ENCODE results near the gene KCNRG.
A peak's percentile ranks its signal among the peaks of the same experiment; 100 is the strongest.

Gene KCNRG, protein sequence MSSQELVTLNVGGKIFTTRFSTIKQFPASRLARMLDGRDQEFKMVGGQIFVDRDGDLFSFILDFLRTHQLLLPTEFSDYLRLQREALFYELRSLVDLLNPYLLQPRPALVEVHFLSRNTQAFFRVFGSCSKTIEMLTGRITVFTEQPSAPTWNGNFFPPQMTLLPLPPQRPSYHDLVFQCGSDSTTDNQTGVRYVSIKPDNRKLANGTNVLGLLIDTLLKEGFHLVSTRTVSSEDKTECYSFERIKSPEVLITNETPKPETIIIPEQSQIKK

GRCh38 chr13:50015258-50015657 lies at the start of gene KCNRG:
TSS of gene KCNRG (plus strand) at chr13:50015444. CDS start at chr13:50015494, 50 bp downstream.
- H3K27ac ChIP-seq = no peak within 1 kb of the TSS
- POLR2A ChIA-PET (ENCODE audit: low non-redundant PET) = interaction anchor here (0.6 kb wide), 1 partner anchor 656 kb away, joined by 4 read pairs; no protein-coding TSS in a partner anchor
- CTCF ChIA-PET = interaction anchor here (0.6 to 1.0 kb wide), 2 partner anchors 24 to 43 kb away, joined by 3 read pairs; no protein-coding TSS in a partner anchor
- no peak for DNase-seq (ENCODE audit: low spot score)
- TF ChIP-seq, protein P1, sequence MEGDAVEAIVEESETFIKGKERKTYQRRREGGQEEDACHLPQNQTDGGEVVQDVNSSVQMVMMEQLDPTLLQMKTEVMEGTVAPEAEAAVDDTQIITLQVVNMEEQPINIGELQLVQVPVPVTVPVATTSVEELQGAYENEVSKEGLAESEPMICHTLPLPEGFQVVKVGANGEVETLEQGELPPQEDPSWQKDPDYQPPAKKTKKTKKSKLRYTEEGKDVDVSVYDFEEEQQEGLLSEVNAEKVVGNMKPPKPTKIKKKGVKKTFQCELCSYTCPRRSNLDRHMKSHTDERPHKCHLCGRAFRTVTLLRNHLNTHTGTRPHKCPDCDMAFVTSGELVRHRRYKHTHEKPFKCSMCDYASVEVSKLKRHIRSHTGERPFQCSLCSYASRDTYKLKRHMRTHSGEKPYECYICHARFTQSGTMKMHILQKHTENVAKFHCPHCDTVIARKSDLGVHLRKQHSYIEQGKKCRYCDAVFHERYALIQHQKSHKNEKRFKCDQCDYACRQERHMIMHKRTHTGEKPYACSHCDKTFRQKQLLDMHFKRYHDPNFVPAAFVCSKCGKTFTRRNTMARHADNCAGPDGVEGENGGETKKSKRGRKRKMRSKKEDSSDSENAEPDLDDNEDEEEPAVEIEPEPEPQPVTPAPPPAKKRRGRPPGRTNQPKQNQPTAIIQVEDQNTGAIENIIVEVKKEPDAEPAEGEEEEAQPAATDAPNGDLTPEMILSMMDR (conservative IDR thresholded peaks at IDR 0.05; ENCODE audit: low read depth) = no peak

DNA sequence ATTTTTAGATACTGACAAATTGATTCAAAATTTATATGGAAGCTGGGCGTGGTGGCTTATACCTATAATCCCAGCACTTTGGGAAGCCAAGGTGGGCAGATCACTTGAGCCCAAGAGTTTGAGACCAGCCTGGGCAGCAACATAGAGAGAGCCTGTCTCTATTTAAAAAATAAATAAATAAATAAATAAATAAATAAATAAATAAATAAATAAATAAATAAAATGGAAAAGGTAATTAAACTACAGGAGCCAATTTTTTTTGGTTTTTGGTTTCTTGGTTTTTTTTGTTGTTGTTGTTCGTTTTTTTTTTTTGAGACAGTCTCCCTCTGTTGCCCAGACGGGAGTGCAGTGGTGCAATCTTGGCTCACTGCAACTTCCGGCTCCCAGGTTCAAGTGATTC lies 47.8 kb upstream of the KCNRG start:
- no peak overlapping the region for H3K27ac ChIP-seq
- no peak for DNase-seq (ENCODE audit: low spot score)
- TF ChIP-seq, protein P1 (conservative IDR thresholded peaks at IDR 0.05; ENCODE audit: low read depth) = no peak
- CTCF ChIA-PET = no interaction called here
- POLR2A ChIA-PET (ENCODE audit: low non-redundant PET) = no interaction called here

GRCh38 chr13:49972709-49973108 lies 42.5 kb upstream of the KCNRG start:
- TF ChIP-seq, protein P1 (conservative IDR thresholded peaks at IDR 0.05; ENCODE audit: low read depth) = no peak
- no peak for DNase-seq (ENCODE audit: low spot score)
- CTCF ChIA-PET = interaction anchor here (0.5 to 0.9 kb wide), 3 partner anchors 25 to 828 kb away, joined by 3 to 6 read pairs (median 3); no protein-coding TSS in a partner anchor
- POLR2A ChIA-PET (ENCODE audit: low non-redundant PET) = no interaction called here
- no peak overlapping the region for H3K27ac ChIP-seq

GRCh38 chr13:49975826-49976225 lies 39.4 kb upstream of the KCNRG start:
- TF ChIP-seq, protein P1 (conservative IDR thresholded peaks at IDR 0.05; ENCODE audit: low read depth) = no peak
- ChIA-PET POLR2A (ENCODE audit: low non-redundant PET) (no interaction called here), CTCF (interaction anchor here (0.5 to 1.6 kb wide), 4 partner anchors 14 to 1007 kb away, joined by 3 to 11 read pairs (median 3); partner anchors contain the start of gene TRIM13)
- no peak overlapping the region for H3K27ac ChIP-seq
- no peak for DNase-seq (ENCODE audit: low spot score)

DNA sequence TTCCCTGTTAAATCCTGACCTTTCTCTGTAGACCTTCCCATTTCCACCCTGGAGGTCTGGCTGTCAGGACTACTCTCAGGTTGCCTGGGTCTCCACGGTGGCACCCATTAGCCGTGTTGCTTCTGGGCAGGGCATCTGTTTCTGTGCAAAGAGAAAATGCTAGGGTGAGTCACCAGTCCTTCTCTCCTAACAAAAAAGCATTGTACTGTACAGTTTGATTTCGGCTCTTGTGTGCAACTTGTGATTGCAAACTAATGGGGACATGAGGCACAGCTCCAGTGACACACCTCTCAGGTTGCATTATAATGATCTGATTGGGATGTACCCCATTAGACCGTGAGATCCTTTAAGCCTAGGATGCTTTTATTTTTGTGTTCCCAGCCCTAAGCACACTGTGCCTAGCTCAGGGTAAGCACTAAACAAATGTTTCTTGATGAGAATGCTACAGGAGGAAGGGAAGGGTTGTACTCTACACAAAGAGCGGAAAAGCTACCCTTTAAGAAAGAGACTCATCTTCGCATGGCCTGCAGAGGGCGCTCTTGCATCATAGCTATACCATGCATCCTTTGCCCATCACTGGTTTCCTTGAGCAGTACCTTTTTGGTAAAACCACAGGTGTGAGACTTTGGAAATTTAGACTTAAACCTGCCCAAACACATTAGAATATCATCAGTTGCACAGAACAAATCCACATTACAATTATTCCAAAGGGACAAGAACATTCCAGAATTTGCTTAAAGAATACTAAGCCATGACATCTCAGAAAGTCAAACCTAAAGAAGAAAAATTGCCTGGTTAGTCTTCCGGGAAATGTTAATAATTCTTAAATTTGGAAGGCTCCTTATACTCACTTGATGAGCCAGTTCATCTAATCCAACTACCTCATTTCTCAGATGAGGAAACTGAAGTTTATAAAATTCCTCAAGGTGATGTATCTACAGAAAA lies 38.7 kb upstream of the KCNRG start:
- DNase-seq (ENCODE audit: low spot score) = peak; percentile 60
- TF ChIP-seq, protein P1 (conservative IDR thresholded peaks at IDR 0.05; ENCODE audit: low read depth) = peak; percentile 83
- CTCF ChIA-PET = interaction anchor here (0.5 to 1.6 kb wide), 14 partner anchors 14 to 1095 kb away, joined by 3 to 11 read pairs (median 3); partner anchors contain the start of genes SPRYD7 and TRIM13
- POLR2A ChIA-PET (ENCODE audit: low non-redundant PET) = no interaction called here
- H3K27ac ChIP-seq = no peak overlapping the region

DNA sequence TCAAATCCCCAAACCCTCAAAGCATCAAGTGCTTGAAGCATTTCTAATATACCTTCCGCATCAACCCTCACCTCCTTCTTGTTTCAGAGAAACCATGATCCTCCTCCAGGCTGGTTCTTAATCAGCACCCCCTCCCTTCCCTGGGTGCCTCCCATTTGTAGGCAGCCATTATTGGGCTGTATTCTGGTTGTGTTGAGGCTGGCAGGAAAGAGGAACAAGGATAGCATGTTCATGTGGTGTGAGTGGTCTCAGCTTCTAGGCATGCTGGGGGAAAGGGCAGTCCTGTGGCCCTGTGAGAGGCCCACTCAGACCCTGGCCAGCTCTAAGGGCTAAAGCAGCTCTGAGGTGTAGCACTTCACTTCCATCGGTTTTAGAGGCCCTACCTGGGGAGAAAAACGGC lies 37.3 kb upstream of the KCNRG start:
- H3K27ac ChIP-seq = no peak overlapping the region
- POLR2A ChIA-PET (ENCODE audit: low non-redundant PET) = no interaction called here
- DNase-seq (ENCODE audit: low spot score) = no peak
- TF ChIP-seq, protein P1 (conservative IDR thresholded peaks at IDR 0.05; ENCODE audit: low read depth) = no peak
- CTCF ChIA-PET = interaction anchor here (0.5 kb wide), 1 partner anchor 1461 kb away, joined by 4 read pairs; no protein-coding TSS in a partner anchor

All from RWPE1 (cell line).